Measurements from ENCODE around the gene PTPRN2. TPM values are rescaled to one million over a fixed set of nuclear protein-coding genes. Genes with fewer than 3 reads are reported as not detected.

Gene PTPRN2
- total RNA-seq, 1 experiment from 2014 or later = 1.1 TPM

DNA sequence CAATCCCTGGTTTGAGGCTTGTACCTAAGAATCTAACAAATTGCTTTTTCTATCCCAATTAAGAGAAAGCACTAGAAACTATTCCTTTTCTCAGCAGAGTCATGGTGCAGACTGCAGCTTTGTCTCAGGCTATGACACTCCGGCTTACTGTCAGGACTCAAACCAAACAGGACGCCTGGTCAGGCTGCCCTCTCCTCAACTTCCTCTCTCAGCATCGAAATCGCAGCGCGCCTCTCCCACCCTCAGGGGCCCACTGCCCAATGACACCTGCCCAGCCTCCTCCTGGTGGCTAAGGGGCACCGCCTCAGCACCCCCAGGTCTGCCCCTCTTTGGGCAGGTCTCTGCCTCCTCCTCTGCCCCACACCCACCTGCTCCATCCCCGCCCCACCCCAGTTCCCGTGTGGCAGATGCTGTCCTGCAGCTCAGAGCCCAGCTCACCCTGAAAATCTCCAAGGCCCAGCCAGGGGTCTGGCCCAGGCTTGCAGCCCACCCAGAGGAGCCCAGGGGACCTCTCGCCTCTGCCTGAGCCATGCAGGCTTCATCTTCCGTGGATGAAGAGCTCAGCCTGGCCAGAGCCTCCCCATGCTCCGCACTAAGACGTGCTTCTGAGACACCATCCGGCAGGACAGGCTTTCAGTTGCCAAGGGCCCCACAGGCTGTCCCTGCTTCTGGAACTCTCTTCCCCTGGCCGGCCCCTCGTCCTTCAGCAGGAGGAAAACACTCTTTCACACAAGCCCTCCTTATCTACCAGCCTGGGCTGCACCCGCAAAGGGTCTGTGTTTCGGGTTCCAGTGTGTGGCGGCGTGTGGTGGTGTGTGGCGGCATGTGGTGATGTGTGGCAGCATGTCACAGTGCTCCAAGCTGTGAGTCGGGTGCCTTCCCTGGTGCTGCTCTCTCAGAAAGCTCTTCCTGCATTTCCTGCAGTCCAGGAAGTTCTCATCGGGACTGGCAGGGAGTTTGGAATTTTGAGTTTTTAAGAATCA, 16.4 kb upstream of the PTPRN2 start:
- H3K36me3 ChIP-seq (ENCODE audit: control insufficient read depth, insufficient read depth, low read length) = no peaks in the 10 kb centered on the region
- no peak overlapping the region for H3K4me3 ChIP-seq (ENCODE audit: low read depth in 2 of 2, low read length in 2 of 2)
- intact Hi-C loops (cut with micrococcal nuclease; ENCODE audit: unreplicated experiment) (no loop called here), in situ Hi-C loops (cut with HindIII; ENCODE audit: low pct_unique_long_range_greater_than_20kb, low sequenced_read_pairs) (no loop called here)
- DNase-seq (ENCODE audit: low read depth, low spot score) (no peak), ATAC-seq (no peak; the same call in 1 of the 2 replicates)
- POLR2A ChIA-PET = no interaction called here
- no TSS peak for BruUV-seq (replicated peaks)
- H3K27me3 ChIP-seq (ENCODE audit: control insufficient read depth, insufficient read depth, low read length) = no peaks in the 10 kb centered on the region
- CTCF ChIA-PET = no interaction called here
- TF ChIP-seq, protein P1, sequence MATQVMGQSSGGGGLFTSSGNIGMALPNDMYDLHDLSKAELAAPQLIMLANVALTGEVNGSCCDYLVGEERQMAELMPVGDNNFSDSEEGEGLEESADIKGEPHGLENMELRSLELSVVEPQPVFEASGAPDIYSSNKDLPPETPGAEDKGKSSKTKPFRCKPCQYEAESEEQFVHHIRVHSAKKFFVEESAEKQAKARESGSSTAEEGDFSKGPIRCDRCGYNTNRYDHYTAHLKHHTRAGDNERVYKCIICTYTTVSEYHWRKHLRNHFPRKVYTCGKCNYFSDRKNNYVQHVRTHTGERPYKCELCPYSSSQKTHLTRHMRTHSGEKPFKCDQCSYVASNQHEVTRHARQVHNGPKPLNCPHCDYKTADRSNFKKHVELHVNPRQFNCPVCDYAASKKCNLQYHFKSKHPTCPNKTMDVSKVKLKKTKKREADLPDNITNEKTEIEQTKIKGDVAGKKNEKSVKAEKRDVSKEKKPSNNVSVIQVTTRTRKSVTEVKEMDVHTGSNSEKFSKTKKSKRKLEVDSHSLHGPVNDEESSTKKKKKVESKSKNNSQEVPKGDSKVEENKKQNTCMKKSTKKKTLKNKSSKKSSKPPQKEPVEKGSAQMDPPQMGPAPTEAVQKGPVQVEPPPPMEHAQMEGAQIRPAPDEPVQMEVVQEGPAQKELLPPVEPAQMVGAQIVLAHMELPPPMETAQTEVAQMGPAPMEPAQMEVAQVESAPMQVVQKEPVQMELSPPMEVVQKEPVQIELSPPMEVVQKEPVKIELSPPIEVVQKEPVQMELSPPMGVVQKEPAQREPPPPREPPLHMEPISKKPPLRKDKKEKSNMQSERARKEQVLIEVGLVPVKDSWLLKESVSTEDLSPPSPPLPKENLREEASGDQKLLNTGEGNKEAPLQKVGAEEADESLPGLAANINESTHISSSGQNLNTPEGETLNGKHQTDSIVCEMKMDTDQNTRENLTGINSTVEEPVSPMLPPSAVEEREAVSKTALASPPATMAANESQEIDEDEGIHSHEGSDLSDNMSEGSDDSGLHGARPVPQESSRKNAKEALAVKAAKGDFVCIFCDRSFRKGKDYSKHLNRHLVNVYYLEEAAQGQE (IDR thresholded peaks at IDR 0.05; ENCODE audit: insufficient read depth in 1 of 2, low read depth in 2 of 2, low read length in 1 of 2) = no peak
- no peak for TF ChIP-seq TCF7L2 (IDR thresholded peaks at IDR 0.05; ENCODE audit: low read depth, low read length)
- TF ChIP-seq, protein P2, sequence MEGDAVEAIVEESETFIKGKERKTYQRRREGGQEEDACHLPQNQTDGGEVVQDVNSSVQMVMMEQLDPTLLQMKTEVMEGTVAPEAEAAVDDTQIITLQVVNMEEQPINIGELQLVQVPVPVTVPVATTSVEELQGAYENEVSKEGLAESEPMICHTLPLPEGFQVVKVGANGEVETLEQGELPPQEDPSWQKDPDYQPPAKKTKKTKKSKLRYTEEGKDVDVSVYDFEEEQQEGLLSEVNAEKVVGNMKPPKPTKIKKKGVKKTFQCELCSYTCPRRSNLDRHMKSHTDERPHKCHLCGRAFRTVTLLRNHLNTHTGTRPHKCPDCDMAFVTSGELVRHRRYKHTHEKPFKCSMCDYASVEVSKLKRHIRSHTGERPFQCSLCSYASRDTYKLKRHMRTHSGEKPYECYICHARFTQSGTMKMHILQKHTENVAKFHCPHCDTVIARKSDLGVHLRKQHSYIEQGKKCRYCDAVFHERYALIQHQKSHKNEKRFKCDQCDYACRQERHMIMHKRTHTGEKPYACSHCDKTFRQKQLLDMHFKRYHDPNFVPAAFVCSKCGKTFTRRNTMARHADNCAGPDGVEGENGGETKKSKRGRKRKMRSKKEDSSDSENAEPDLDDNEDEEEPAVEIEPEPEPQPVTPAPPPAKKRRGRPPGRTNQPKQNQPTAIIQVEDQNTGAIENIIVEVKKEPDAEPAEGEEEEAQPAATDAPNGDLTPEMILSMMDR (IDR thresholded peaks at IDR 0.05) = no peak
- TF ChIP-seq POLR2AphosphoS5 (IDR thresholded peaks at IDR 0.05; ENCODE audit: low read depth, low read length) = no peak
- no peak for TF ChIP-seq SIN3A (IDR thresholded peaks at IDR 0.05; ENCODE audit: borderline replicate concordance, insufficient read depth, low read depth, low read length)
- H3K27ac ChIP-seq (ENCODE audit: low read length) = no peak overlapping the region
- H3K9me3 ChIP-seq (ENCODE audit: control insufficient read depth, insufficient read depth, low read depth, low read length) = no peaks in the 10 kb centered on the region
- no peaks in the 10 kb centered on the region for H3K4me1 ChIP-seq (ENCODE audit: control insufficient read depth, insufficient read depth, low read length)

DNA sequence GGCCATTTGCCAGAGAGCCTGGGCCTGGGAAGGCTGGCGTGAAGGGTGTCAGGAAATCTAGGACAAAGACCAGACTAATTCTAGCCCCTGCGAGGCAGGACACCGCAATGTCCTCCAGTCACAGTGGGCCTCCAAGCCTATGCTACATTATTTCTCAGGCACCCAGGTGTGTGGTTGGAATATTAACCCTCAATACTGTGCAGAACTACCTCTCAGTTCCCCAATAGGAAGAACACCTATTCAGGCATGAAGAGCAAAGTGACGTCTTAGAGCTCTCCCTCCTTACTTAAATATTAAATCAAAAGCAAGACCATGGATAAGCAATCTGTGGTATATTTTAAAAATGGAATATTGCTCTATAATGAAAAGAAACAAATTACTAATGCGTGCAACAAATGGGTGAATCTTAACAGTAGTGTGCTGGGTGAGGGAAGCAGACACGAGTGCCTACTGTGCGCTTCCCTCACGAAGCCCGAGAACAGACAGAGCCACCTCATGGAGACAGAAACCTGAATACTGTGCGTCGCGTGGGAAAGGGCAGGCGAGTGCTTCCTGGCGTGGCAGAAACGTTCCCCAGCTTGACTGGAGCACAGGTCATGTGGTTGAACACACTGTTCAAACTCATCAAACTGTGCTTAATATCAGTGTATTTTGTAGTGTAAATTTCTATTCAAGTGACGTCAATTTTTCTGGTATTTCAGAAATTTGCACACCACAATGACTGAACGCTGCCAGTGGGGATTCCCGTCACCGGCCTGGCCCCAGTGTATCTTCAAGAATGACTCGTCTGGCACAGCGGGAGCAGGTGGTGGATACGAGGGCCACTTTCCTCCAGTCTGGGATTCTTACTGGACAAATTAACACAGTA, 15.5 kb upstream of the PTPRN2 start:
- POLR2A ChIA-PET = no interaction called here
- intact Hi-C loops (cut with micrococcal nuclease; ENCODE audit: unreplicated experiment) = no loop called here
- CTCF ChIA-PET = no interaction called here
- H3K27ac ChIP-seq (ENCODE audit: low read length) = no peak overlapping the region
- no peaks in the 10 kb centered on the region for H3K27me3 ChIP-seq (ENCODE audit: control insufficient read depth, insufficient read depth, low read length)
- no peaks in the 10 kb centered on the region for H3K36me3 ChIP-seq (ENCODE audit: control insufficient read depth, insufficient read depth, low read length)
- TF ChIP-seq TCF7L2 (IDR thresholded peaks at IDR 0.05; ENCODE audit: low read depth, low read length) (no peak), SIN3A (IDR thresholded peaks at IDR 0.05; ENCODE audit: borderline replicate concordance, insufficient read depth, low read depth, low read length) (no peak), POLR2AphosphoS5 (IDR thresholded peaks at IDR 0.05; ENCODE audit: low read depth, low read length) (no peak)
- TF ChIP-seq, protein P1 (IDR thresholded peaks at IDR 0.05; ENCODE audit: insufficient read depth in 1 of 2, low read depth in 2 of 2, low read length in 1 of 2) = no peak
- TF ChIP-seq, protein P2 (IDR thresholded peaks at IDR 0.05) = no peak
- H3K4me1 ChIP-seq (ENCODE audit: control insufficient read depth, insufficient read depth, low read length) = no peaks in the 10 kb centered on the region
- in situ Hi-C loops (cut with HindIII; ENCODE audit: low pct_unique_long_range_greater_than_20kb, low sequenced_read_pairs) = no loop called here
- BruUV-seq (replicated peaks) = no TSS peak
- ATAC-seq (no peak; the same call in 1 of the 2 replicates), DNase-seq (ENCODE audit: low read depth, low spot score) (no peak)
- no peak overlapping the region for H3K4me3 ChIP-seq (ENCODE audit: low read depth in 2 of 2, low read length in 2 of 2)
- H3K9me3 ChIP-seq (ENCODE audit: control insufficient read depth, insufficient read depth, low read depth, low read length) = no peaks in the 10 kb centered on the region
